Bronchial epithelial cell (primary cell): ENCODE results near the gene ERFE. TPM values are rescaled to one million over a fixed set of nuclear protein-coding genes. Genes with fewer than 3 reads are reported as not detected.

Experiments
- DNase-seq: peaks from one replicate; pipeline ENCODE4 v3.0.0-alpha.2; 2010; ENCODE audit warnings: low read depth
- FAIRE-seq: peaks from 2 replicates; lab custom pipeline; 2011; peaks lifted over from hg19 to GRCh38; lab: Jason Lieb, UNC
- H3K27me3 ChIP-seq: 2 replicates; pipeline ENCODE4 v1.5.1; 2011; ENCODE audit warnings: low read length; ENCODE audit not compliant: control insufficient read depth, insufficient read depth
- H3K36me3 ChIP-seq: 2 replicates; pipeline ENCODE4 v1.5.1; 2011; ENCODE audit warnings: low read length; ENCODE audit not compliant: control insufficient read depth, insufficient read depth
- H3K4me3 ChIP-seq: 2 replicates; pipeline ENCODE4 v1.5.1; 2011; ENCODE audit warnings: mild to moderate bottlenecking, low read depth, low read length, control low read depth
- total RNA-seq: library from RNA; depleted of rRNA; stranded (reverse); fragments of >200 nt; gene quantifications from 2 replicates; pipeline ENCODE4 v1.2.1, GENCODE V29; 2014
- TF ChIP-seq, protein P1 (sequence below): IDR thresholded peaks from 2 replicates; pipeline ENCODE4 v1.5.1; 2011; ENCODE audit warnings: mild to moderate bottlenecking, moderate library complexity, low read length, control low read depth, inconsistent platforms; ENCODE audit not compliant: insufficient read depth, severe bottlenecking

ERFE gene
- total RNA-seq, 1 donor from 2014 or later, result 4.2 TPM

DNA sequence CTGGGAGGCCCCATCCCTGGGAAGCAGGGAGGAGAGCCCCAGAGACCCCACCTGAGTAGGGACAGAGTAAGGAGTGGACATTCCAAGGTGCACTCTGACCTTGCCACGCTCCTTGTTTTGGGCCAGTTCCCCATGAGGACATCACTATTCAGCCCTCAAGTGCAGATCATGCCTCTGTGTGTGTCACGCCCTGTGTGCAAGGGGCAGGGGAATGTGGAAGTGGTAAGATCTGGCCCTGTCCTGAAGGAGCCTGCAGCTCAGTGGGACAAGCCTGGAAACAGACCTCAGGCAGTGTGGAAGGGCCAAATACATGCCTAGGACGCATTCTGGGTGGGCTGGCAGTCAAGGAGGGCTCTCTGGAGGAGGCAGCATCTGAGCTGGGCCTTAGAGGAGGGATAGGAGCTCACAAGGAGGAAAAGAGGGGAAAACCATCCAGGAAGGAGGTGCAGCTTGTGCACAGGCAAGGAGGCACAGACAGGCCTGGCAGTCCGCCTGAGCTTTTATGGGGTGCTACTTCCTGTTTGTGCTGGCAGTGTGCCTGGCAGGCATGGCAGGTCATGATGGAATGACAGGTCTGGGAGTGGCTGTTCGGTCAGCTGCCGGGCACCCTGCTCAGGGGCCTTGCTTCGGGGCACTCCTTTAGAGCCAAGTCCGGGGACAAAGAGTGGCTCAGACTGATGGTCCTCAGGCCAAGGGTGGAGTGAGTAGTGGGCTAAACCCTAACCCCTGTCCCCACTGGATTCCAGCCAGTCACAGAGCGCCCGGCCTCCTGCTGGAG, 17.0 kb upstream of the ERFE start:
- Histone ChIP-seq H3K4me3 (no peak overlapping the region), H3K27me3 (no peaks in the 10 kb centered on the region), H3K36me3 (no peaks in the 10 kb centered on the region)
- peak; percentile 7 for FAIRE-seq
- TF ChIP-seq, protein P1, sequence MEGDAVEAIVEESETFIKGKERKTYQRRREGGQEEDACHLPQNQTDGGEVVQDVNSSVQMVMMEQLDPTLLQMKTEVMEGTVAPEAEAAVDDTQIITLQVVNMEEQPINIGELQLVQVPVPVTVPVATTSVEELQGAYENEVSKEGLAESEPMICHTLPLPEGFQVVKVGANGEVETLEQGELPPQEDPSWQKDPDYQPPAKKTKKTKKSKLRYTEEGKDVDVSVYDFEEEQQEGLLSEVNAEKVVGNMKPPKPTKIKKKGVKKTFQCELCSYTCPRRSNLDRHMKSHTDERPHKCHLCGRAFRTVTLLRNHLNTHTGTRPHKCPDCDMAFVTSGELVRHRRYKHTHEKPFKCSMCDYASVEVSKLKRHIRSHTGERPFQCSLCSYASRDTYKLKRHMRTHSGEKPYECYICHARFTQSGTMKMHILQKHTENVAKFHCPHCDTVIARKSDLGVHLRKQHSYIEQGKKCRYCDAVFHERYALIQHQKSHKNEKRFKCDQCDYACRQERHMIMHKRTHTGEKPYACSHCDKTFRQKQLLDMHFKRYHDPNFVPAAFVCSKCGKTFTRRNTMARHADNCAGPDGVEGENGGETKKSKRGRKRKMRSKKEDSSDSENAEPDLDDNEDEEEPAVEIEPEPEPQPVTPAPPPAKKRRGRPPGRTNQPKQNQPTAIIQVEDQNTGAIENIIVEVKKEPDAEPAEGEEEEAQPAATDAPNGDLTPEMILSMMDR, result no peak
- DNase-seq, result peak; percentile 65

DNA sequence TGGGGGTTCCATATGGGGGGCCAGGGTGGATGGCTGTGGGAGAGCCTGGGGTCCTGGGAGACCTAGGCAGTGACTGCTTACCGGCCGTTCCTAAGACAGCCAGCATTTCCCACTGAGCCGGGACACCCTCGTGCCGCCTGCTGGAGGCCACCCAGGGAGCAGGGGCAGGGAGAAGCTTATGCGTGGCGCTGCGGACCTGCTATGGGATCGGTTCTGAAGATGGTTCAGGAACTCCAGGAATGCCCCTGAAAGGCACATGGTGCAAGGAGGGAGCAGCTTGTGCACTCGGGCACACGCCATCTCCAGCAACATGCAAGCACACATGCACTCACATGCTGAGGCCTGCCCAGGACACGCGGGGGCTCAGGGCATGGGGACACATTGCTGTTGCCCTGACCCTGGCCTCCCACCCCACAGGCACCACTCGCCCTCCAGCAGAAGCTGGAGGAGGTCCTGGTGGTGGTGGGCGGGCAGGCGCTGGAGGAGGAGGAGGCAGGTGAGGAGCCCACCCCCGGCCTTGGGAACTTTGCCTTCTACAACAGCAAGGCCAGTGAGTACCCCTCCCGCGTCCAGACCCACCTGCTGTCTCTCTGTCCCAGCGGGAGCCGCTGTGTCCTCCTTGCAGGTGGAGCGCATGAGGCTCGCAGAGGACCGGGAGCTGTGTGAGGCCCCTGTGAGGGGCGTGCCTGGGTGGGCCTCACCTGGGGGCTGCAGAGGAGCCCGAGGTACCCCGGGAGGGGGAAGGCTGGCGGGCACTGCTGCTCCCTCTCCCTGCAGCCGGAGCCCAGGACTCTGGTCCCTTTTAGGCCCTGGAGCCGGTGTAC, 16.2 kb upstream of the ERFE start:
- FAIRE-seq (no peak), DNase-seq (peak; percentile 67)
- Histone ChIP-seq H3K4me3 (no peak overlapping the region), H3K27me3 (no peaks in the 10 kb centered on the region), H3K36me3 (no peaks in the 10 kb centered on the region)
- TF ChIP-seq, protein P1, result no peak

DNA sequence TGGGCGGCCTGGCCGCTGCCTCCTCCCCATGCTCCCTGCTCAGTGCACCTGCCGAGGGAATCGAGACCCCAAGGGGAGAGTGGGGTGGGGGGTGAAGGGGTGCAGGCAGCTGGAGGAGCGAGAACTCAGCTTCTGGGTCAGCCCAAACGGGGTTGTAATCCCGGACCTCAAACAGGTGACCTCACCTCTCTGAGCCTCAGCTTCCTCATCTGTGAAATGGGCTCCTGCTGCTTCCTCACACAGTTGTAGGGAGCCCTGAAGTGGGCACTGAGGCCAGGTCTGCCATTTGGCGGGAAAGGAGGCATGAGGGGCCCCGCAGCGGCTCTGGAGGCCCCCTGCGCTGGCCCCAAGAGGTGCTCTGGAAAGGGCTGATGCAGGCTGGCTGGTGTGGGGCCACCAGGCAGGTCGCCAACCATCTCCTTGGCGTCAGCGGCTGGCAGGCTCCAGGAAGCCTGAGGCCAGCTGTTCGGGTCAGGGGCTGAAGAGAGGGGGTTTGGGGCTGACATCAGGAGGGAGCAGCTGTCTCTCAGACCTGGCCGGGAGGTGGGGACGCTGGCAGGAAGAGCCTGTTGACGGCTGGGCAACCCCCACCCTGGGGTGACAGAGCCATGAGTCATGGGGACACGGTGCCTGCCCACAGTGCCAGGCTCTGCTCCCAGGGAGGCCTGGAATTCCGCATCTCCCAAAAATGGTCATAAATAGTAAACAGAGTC, 15.4 kb upstream of the ERFE start:
- FAIRE-seq, result no peak
- Histone ChIP-seq H3K4me3 (no peak overlapping the region), H3K36me3 (no peaks in the 10 kb centered on the region), H3K27me3 (no peaks in the 10 kb centered on the region)
- peak; percentile 70 for DNase-seq
- TF ChIP-seq, protein P1, result no peak

DNA sequence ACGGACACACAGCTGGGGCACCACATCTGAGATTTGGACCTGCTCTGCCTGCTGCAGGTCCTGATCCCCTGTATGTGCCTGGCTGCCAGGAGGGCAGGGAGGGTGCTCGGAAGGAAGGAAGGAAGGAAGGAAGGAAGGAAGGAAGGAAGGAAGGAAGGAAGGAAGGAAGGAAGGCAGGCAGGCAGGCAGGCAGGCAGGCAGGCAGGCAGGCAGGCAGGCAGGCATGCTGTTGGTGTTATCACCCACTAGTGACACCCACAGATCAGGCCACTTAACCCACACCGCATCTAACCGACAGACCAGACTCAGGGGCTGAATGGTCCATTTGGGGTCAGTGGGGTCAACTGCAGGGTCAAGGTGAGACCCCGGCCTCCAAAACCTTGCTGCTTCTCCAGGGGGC, 14.5 kb upstream of the ERFE start:
- FAIRE-seq (no peak), DNase-seq (no peak)
- no peaks in the 10 kb centered on the region for H3K36me3 ChIP-seq
- no peaks in the 10 kb centered on the region for H3K27me3 ChIP-seq
- TF ChIP-seq, protein P1, result no peak
- H3K4me3 ChIP-seq, result no peak overlapping the region

DNA sequence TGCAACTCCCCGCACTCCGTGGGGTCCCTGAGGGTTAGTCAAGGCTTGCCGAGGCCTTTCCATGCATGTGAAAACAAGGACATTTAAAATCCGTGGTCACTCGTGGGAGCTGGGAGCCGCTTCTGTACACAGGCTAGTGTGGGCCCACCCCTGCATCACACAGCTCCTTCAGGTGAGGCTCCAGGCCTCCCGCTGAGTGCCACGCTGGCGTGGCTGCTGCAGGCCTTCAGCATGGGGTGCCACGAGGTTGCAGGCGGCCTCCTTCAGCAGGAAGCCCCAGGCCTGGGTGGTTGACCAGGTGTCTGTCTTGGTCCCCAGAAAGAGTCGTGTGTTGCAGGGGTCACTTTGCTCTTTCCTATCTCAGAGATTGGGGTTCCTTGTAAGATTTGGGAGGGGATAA, 13.7 kb upstream of the ERFE start:
- FAIRE-seq, result no peak
- no peaks in the 10 kb centered on the region for H3K36me3 ChIP-seq
- no peaks in the 10 kb centered on the region for H3K27me3 ChIP-seq
- no peak for DNase-seq
- no peak overlapping the region for H3K4me3 ChIP-seq
- TF ChIP-seq, protein P1, result no peak
